ENCODE results near the gene APP.

APP gene

DNA sequence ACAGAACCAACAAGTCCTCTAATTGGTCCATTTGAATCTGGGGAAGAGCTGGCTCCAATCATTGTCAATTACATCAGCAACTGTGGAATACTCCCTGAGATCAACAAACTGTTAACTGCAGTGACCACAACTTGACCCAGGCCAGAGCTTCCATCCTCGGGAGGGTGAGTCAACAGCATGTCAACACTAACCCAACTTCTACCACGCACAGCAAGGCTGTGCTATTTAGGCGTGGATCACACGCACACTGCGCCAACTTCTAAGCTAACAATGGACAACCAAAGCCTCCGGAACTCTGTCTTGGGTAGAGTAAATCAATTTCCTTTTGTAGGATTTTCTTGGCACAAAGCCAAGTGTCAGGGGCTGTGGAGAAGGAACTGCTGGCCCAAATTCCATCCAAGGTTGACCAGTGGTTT, 30.4 kb downstream of the APP start:
- Histone ChIP-seq H3K9me3 (ENCODE audit: control insufficient read depth, insufficient read depth, low read depth, low read length) (no peaks in the 10 kb centered on the region), H3K27ac (ENCODE audit: extremely low read depth, low read depth, low read length) (no peak overlapping the region), H3K4me1 (ENCODE audit: control insufficient read depth, insufficient read depth, low read length) (peaks cover 11% of the 10 kb centered on the region), H3K36me3 (ENCODE audit: control insufficient read depth in 2 of 2, insufficient read depth in 1 of 2, low read length in 2 of 2) (peaks cover 0 to 2% of the 10 kb centered on the region in 2 experiments; a peak in 2 of 3 replicates), H3K4me3 (ENCODE audit: low read depth, low read length) (no peak overlapping the region)
- ChIA-PET POLR2A (interaction anchor here (1.7 kb wide), 1 partner anchor 16 kb away, joined by 5 read pairs; no protein-coding TSS in a partner anchor), CTCF (interaction anchor here (1.2 kb wide), 1 partner anchor 10 kb away, joined by 3 read pairs; no protein-coding TSS in a partner anchor)
- TF ChIP-seq, protein P1, sequence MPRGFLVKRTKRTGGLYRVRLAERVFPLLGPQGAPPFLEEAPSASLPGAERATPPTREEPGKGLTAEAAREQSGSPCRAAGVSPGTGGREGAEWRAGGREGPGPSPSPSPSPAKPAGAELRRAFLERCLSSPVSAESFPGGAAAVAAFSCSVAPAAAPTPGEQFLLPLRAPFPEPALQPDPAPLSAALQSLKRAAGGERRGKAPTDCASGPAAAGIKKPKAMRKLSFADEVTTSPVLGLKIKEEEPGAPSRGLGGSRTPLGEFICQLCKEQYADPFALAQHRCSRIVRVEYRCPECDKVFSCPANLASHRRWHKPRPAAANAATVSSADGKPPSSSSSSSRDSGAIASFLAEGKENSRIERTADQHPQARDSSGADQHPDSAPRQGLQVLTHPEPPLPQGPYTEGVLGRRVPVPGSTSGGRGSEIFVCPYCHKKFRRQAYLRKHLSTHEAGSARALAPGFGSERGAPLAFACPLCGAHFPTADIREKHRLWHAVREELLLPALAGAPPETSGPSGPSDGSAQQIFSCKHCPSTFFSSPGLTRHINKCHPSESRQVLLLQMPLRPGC (tag by site-specific recombination; IDR thresholded peaks at IDR 0.05), result no peak
- TF ChIP-seq ZNF660 (tag by site-specific recombination; IDR thresholded peaks at IDR 0.05) (peak; percentile 59; the same call in 1 of the 2 replicates), EGR2 (tag by site-specific recombination; IDR thresholded peaks at IDR 0.05; ENCODE audit: low read depth) (no peak), REPIN1 (tag by site-specific recombination; IDR thresholded peaks at IDR 0.05; ENCODE audit: low read depth) (no peak), ZNF214 (tag by site-specific recombination; IDR thresholded peaks at IDR 0.05; ENCODE audit: borderline replicate concordance) (peak; percentile 35; the same call in 1 of the 2 replicates), ZXDB (tag by site-specific recombination; IDR thresholded peaks at IDR 0.05) (no peak), ZNF670 (tag by site-specific recombination; IDR thresholded peaks at IDR 0.05; ENCODE audit: low read depth) (no peak), ZNF548 (tag by site-specific recombination; IDR thresholded peaks at IDR 0.05) (no peak), ZNF677 (tag by site-specific recombination; IDR thresholded peaks at IDR 0.05) (peak; percentile 61; the same call in 1 of the 2 replicates), TRIM28 (IDR thresholded peaks at IDR 0.05; ENCODE audit: borderline replicate concordance, low read length) (no peak), ZNF26 (tag by site-specific recombination; IDR thresholded peaks at IDR 0.05) (no peak), SCRT2 (tag by site-specific recombination; IDR thresholded peaks at IDR 0.05) (peak; percentile 13; the same call in 1 of the 2 replicates)
- TF ChIP-seq, protein P2, sequence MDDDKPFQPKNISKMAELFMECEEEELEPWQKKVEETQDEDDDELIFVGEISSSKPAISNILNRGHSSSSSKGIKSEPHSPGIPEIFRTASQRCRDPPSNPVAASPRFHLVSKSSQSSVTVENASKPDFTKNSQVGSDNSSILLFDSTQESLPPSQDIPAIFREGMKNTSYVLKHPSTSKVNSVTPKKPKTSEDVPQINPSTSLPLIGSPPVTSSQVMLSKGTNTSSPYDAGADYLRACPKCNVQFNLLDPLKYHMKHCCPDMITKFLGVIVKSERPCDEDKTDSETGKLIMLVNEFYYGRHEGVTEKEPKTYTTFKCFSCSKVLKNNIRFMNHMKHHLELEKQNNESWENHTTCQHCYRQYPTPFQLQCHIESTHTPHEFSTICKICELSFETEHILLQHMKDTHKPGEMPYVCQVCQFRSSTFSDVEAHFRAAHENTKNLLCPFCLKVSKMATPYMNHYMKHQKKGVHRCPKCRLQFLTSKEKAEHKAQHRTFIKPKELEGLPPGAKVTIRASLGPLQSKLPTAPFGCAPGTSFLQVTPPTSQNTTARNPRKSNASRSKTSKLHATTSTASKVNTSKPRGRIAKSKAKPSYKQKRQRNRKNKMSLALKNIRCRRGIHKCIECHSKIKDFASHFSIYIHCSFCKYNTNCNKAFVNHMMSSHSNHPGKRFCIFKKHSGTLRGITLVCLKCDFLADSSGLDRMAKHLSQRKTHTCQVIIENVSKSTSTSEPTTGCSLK (tag by site-specific recombination; IDR thresholded peaks at IDR 0.05), result no peak
- TF ChIP-seq, protein P3, sequence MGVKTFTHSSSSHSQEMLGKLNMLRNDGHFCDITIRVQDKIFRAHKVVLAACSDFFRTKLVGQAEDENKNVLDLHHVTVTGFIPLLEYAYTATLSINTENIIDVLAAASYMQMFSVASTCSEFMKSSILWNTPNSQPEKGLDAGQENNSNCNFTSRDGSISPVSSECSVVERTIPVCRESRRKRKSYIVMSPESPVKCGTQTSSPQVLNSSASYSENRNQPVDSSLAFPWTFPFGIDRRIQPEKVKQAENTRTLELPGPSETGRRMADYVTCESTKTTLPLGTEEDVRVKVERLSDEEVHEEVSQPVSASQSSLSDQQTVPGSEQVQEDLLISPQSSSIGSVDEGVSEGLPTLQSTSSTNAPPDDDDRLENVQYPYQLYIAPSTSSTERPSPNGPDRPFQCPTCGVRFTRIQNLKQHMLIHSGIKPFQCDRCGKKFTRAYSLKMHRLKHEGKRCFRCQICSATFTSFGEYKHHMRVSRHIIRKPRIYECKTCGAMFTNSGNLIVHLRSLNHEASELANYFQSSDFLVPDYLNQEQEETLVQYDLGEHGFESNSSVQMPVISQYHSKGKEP (tag by site-specific recombination; IDR thresholded peaks at IDR 0.05), result peak; percentile 78; the same call in 1 of the 2 replicates
- TF ChIP-seq, protein P4, sequence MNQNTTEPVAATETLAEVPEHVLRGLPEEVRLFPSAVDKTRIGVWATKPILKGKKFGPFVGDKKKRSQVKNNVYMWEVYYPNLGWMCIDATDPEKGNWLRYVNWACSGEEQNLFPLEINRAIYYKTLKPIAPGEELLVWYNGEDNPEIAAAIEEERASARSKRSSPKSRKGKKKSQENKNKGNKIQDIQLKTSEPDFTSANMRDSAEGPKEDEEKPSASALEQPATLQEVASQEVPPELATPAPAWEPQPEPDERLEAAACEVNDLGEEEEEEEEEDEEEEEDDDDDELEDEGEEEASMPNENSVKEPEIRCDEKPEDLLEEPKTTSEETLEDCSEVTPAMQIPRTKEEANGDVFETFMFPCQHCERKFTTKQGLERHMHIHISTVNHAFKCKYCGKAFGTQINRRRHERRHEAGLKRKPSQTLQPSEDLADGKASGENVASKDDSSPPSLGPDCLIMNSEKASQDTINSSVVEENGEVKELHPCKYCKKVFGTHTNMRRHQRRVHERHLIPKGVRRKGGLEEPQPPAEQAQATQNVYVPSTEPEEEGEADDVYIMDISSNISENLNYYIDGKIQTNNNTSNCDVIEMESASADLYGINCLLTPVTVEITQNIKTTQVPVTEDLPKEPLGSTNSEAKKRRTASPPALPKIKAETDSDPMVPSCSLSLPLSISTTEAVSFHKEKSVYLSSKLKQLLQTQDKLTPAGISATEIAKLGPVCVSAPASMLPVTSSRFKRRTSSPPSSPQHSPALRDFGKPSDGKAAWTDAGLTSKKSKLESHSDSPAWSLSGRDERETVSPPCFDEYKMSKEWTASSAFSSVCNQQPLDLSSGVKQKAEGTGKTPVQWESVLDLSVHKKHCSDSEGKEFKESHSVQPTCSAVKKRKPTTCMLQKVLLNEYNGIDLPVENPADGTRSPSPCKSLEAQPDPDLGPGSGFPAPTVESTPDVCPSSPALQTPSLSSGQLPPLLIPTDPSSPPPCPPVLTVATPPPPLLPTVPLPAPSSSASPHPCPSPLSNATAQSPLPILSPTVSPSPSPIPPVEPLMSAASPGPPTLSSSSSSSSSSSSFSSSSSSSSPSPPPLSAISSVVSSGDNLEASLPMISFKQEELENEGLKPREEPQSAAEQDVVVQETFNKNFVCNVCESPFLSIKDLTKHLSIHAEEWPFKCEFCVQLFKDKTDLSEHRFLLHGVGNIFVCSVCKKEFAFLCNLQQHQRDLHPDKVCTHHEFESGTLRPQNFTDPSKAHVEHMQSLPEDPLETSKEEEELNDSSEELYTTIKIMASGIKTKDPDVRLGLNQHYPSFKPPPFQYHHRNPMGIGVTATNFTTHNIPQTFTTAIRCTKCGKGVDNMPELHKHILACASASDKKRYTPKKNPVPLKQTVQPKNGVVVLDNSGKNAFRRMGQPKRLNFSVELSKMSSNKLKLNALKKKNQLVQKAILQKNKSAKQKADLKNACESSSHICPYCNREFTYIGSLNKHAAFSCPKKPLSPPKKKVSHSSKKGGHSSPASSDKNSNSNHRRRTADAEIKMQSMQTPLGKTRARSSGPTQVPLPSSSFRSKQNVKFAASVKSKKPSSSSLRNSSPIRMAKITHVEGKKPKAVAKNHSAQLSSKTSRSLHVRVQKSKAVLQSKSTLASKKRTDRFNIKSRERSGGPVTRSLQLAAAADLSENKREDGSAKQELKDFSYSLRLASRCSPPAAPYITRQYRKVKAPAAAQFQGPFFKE (tag by site-specific recombination; IDR thresholded peaks at IDR 0.05; ENCODE audit: borderline replicate concordance), result no peak
- TF ChIP-seq, protein P5, sequence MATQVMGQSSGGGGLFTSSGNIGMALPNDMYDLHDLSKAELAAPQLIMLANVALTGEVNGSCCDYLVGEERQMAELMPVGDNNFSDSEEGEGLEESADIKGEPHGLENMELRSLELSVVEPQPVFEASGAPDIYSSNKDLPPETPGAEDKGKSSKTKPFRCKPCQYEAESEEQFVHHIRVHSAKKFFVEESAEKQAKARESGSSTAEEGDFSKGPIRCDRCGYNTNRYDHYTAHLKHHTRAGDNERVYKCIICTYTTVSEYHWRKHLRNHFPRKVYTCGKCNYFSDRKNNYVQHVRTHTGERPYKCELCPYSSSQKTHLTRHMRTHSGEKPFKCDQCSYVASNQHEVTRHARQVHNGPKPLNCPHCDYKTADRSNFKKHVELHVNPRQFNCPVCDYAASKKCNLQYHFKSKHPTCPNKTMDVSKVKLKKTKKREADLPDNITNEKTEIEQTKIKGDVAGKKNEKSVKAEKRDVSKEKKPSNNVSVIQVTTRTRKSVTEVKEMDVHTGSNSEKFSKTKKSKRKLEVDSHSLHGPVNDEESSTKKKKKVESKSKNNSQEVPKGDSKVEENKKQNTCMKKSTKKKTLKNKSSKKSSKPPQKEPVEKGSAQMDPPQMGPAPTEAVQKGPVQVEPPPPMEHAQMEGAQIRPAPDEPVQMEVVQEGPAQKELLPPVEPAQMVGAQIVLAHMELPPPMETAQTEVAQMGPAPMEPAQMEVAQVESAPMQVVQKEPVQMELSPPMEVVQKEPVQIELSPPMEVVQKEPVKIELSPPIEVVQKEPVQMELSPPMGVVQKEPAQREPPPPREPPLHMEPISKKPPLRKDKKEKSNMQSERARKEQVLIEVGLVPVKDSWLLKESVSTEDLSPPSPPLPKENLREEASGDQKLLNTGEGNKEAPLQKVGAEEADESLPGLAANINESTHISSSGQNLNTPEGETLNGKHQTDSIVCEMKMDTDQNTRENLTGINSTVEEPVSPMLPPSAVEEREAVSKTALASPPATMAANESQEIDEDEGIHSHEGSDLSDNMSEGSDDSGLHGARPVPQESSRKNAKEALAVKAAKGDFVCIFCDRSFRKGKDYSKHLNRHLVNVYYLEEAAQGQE (tag by site-specific recombination; IDR thresholded peaks at IDR 0.05), result no peak

Data from HEK293 (cell line).